Gastrocnemius medialis (tissue), 4 donors: ENCODE results near the gene THAP11. TPM values are rescaled to one million over a fixed set of nuclear protein-coding genes. Genes with fewer than 3 reads are reported as not detected.
"Not testable (repeated sequence)": the region's sequence is repeated elsewhere in the genome, so short reads cannot be mapped to it uniquely, and the experiment has no call there.

Experiments used
- ATAC-seq, 2 donors: fragments of 150-250 bp; one replicate each; pipeline ENCODE4 v1.9.1; 2016
- DNase-seq, 2 donors: peaks; one replicate each; pipeline ENCODE4 v3.0.0-alpha.2; 2019
- H3K27ac ChIP-seq, 4 donors: fragments of 200-600 bp; sonication (generic); 1 replicate in 1 of 4; 2 replicates in 3 of 4; pipeline ENCODE4 v1.5.1; 2016 to 2018; ENCODE audit warnings: mild to moderate bottlenecking in 2 of 4, moderate library complexity in 1 of 4
- H3K27me3 ChIP-seq, 3 donors: fragments of 200-600 bp; sonication (generic) in 2 of 3; 1 replicate in 1 of 3; 2 replicates in 2 of 3; pipeline versions ENCODE4 v1.5.1 to v1.6.0; 2016 to 2019; ENCODE audit warnings: mild to moderate bottlenecking in 1 of 3, moderate library complexity in 1 of 3
- H3K36me3 ChIP-seq, 2 donors: fragments of 200-600 bp; sonication (generic) in 1 of 2; one replicate each; pipeline ENCODE4 v1.5.1; 2017 to 2018
- H3K4me1 ChIP-seq, 2 donors: fragments of 200-600 bp; sonication (generic) in 1 of 2; one replicate each; pipeline ENCODE4 v1.5.1; 2016 to 2017; ENCODE audit warnings: mild to moderate bottlenecking in 2 of 2
- H3K4me3 ChIP-seq, 4 donors: fragments of 200-600 bp; sonication (generic) in 3 of 4; 1 replicate in 1 of 4; 2 replicates in 3 of 4; pipeline ENCODE4 v1.5.1; 2016 to 2019; ENCODE audit warnings: mild to moderate bottlenecking in 2 of 4
- H3K9me3 ChIP-seq, 3 donors: fragments of 200-600 bp; sonication (generic) in 2 of 3; 1 replicate in 1 of 3; 2 replicates in 2 of 3; pipeline ENCODE4 v1.5.1; 2016 to 2019
- CTCF ChIP-seq, 5 experiments: fragments of 450-650 bp in 3 of 5; fragments of 200-600 bp in 2 of 5; sonication (generic) in 2 of 5; IDR thresholded peaks in 4 of 5; conservative IDR thresholded peaks in 1 of 5; 1 replicate in 4 of 5; 2 replicates in 1 of 5; pipeline ENCODE4 v1.5.1; 2016 to 2019; ENCODE audit warnings: antibody characterized with exemption in 5 of 5, mild to moderate bottlenecking in 3 of 5, moderate library complexity in 3 of 5
- POLR2A ChIP-seq, 2 donors: fragments of 450-650 bp; IDR thresholded peaks; one replicate each; pipeline ENCODE4 v1.6.1; 2017; ENCODE audit warnings: antibody characterized with exemption in 2 of 2, mild to moderate bottlenecking in 2 of 2, moderate library complexity in 2 of 2
- in situ Hi-C, 4 donors: fragments of 200-750 bp; cut with MboI; loops; one replicate each; pipeline versions ENCODE4 v1.15.0 to v1.8.0; 2017; ENCODE audit warnings: low sequenced_read_pairs in 4 of 4
- intact Hi-C: fragments of 100-400 bp; cut with DNase I; formaldehyde crosslinking; loops from one replicate; pipeline ENCODE4 v1.15.1; 2023; ENCODE audit warnings: low total_unique reads
- total RNA-seq, 4 donors: library from RNA; depleted of rRNA; stranded (reverse); fragments of >200 nt; gene quantifications; one replicate each; pipeline versions ENCODE4 v1.1.0 to v1.2.3, GENCODE V29; 2016

THAP11 gene
- total RNA-seq, 4 donors from 2014 or later: 61.9 to 120 (median 102) TPM

GRCh38 chr16:67828651-67829050, 13.5 kb upstream of the THAP11 start:
- intact Hi-C loops (no loop called here), in situ Hi-C loops (loop anchor here in 2 of 4 donors (10.0 kb wide), 1 partner anchor 96 kb away; no protein-coding TSS in a partner anchor)
- DNase-seq: no peak
- H3K27ac ChIP-seq: no peak overlapping the region
- no peaks in the 10 kb centered on the region for H3K27me3 ChIP-seq
- no peak for ATAC-seq
- H3K4me3 ChIP-seq: no peak overlapping the region
- TF ChIP-seq POLR2A (IDR thresholded peaks at IDR 0.05) (no peak), CTCF (IDR thresholded peaks at IDR 0.05 in 4 of 5, conservative IDR thresholded peaks at IDR 0.05 in 1 of 5) (no peak)
- no peaks in the 10 kb centered on the region for H3K9me3 ChIP-seq
- peaks cover 0 to 48% of the 10 kb centered on the region in 2 donors for H3K36me3 ChIP-seq
- H3K4me1 ChIP-seq: peaks cover 5 to 8% of the 10 kb centered on the region in 2 donors

- Histone ChIP-seq H3K27me3 (no peaks in the 10 kb centered on the region), H3K27ac (peak overlapping the region; percentile 82 to 88 (median 86)), H3K4me3 (peak overlapping the region; percentile 92 to 98 (median 94)), H3K4me1 (peaks cover 11 to 14% of the 10 kb centered on the region in 2 donors), H3K9me3 (no peaks in the 10 kb centered on the region), H3K36me3 (peaks cover 0 to 38% of the 10 kb centered on the region in 2 donors)
- TF ChIP-seq CTCF (IDR thresholded peaks at IDR 0.05 in 4 of 5, conservative IDR thresholded peaks at IDR 0.05 in 1 of 5): no peak
- no peak for TF ChIP-seq POLR2A (IDR thresholded peaks at IDR 0.05)
- DNase-seq (no peak), ATAC-seq (no peak)
- in situ Hi-C loops: no loop called here
- intact Hi-C loops: no loop called here
These were observed 9.1 kb upstream of the THAP11 start for GRCh38 chr16:67833030-67833414.

- TF ChIP-seq POLR2A (IDR thresholded peaks at IDR 0.05) (peak; percentile 60 to 70), CTCF (IDR thresholded peaks at IDR 0.05 in 4 of 5, conservative IDR thresholded peaks at IDR 0.05 in 1 of 5) (no peak)
These were observed 8.5 kb upstream of the THAP11 start for GRCh38 chr16:67833415-67834241.

GRCh38 chr16:67834242-67834614, 7.9 kb upstream of the THAP11 start:
- H3K4me1 ChIP-seq: peaks cover 11 to 14% of the 10 kb centered on the region in 2 donors
- ATAC-seq (no peak), DNase-seq (no peak)
- H3K9me3 ChIP-seq: no peaks in the 10 kb centered on the region
- in situ Hi-C loops (no loop called here), intact Hi-C loops (no loop called here)
- peaks cover 0 to 26% of the 10 kb centered on the region in 2 donors for H3K36me3 ChIP-seq
- peak overlapping the region; percentile 82 to 88 (median 86) for H3K27ac ChIP-seq
- H3K27me3 ChIP-seq: no peaks in the 10 kb centered on the region
- TF ChIP-seq CTCF (IDR thresholded peaks at IDR 0.05 in 4 of 5, conservative IDR thresholded peaks at IDR 0.05 in 1 of 5) (no peak), POLR2A (IDR thresholded peaks at IDR 0.05) (no peak)
- H3K4me3 ChIP-seq: peak overlapping the region; percentile 92 to 98 (median 94)

More at GRCh38 chr16:67833415-67834241, 8.5 kb upstream of the THAP11 start:
- ATAC-seq (peak; percentile 97), DNase-seq (peak; percentile 82 to 89)
- H3K27ac ChIP-seq: peak overlapping the region; percentile 82 to 88 (median 86)
- H3K4me1 ChIP-seq: peaks cover 11 to 14% of the 10 kb centered on the region in 2 donors
- no peaks in the 10 kb centered on the region for H3K9me3 ChIP-seq
- H3K4me3 ChIP-seq: peak overlapping the region; percentile 92 to 98 (median 94)
- no peaks in the 10 kb centered on the region for H3K27me3 ChIP-seq
- intact Hi-C loops: no loop called here
- in situ Hi-C loops: no loop called here
- peaks cover 0 to 32% of the 10 kb centered on the region in 2 donors for H3K36me3 ChIP-seq

- H3K27me3 ChIP-seq, H3K27ac ChIP-seq, in situ Hi-C loops, DNase-seq, intact Hi-C loops, ATAC-seq, H3K9me3 ChIP-seq, H3K4me3 ChIP-seq, H3K36me3 ChIP-seq: not testable (repeated sequence)
- peaks cover 16 to 21% of the 10 kb centered on the region in 2 donors for H3K4me1 ChIP-seq
These were observed 4.9 kb upstream of the THAP11 start for GRCh38 chr16:67837190-67837589.
